Mammary epithelial cell (primary cell): ENCODE measurements around the gene UGT8.

ENCODE experiments used
- CTCF ChIP-seq, 2 donors: IDR thresholded peaks in 1 of 2; conservative IDR thresholded peaks in 1 of 2; 2 replicates each; pipeline ENCODE4 v1.5.1; 2011 to 2012; ENCODE audit warnings: inconsistent platforms in 2 of 2, low read length in 2 of 2, mild to moderate bottlenecking in 2 of 2, control low read depth in 1 of 2, low read depth in 1 of 2; ENCODE audit not compliant: insufficient read depth in 1 of 2; ENCODE audit errors: extremely low read depth in 1 of 2
- EZH2 ChIP-seq: IDR thresholded peaks from 2 replicates; pipeline ENCODE4 v1.6.1; 2012; ENCODE audit warnings: low read length, inconsistent platforms, borderline replicate concordance

GRCh38 chr4:114561590-114561989 is 37.0 kb upstream of the UGT8 start:
- TF ChIP-seq EZH2 (no peak), CTCF (conservative IDR thresholded peaks at IDR 0.05 in 1 of 2, IDR thresholded peaks at IDR 0.05 in 1 of 2; ENCODE audit: extremely low read depth in 1 of 2, insufficient read depth in 1 of 2, low read depth in 1 of 2, low read length in 2 of 2) (no peak)
